ENCODE results near the gene NT5C3B. TPM values are rescaled to one million over a fixed set of nuclear protein-coding genes. Genes with fewer than 3 reads are reported as not detected.
A peak's percentile ranks its signal among the peaks of the same experiment; 100 is the strongest.
"Not testable (repeated sequence)": the region's sequence is repeated elsewhere in the genome, so short reads cannot be mapped to it uniquely, and the experiment has no call there.

The NT5C3B gene
- total RNA-seq, result 40.8 and 44.5 TPM in 2 replicates

GRCh38 chr17:41835800-41836549 is at the start of gene NT5C3B:
Gene NT5C3B, minus strand, starts transcription at chr17:41836232. Its CDS starts 39 bp downstream, at chr17:41836193.
- Mint-ChIP-seq H3K36me3 (ENCODE audit: low read depth) (peaks cover 13% of the 10 kb centered on the region), H3K9me3 (no peaks in the 10 kb centered on the region), H3K27me3 (ENCODE audit: insufficient read depth) (peaks cover 4% of the 10 kb centered on the region), H3K4me3 (peak within 1 kb of the TSS; percentile 87), H3K4me1 (ENCODE audit: low read depth) (peaks cover 11% of the 10 kb centered on the region), H3K27ac (peak within 1 kb of the TSS; percentile 65)
- peak; percentile 53 for DNase-seq (ENCODE audit: low spot score)
- intact Hi-C loops (cut with micrococcal nuclease), result loop anchor here (1.0 kb wide), 1 partner anchor 29 kb away; the partner anchor contains the start of gene KLHL11

DNA sequence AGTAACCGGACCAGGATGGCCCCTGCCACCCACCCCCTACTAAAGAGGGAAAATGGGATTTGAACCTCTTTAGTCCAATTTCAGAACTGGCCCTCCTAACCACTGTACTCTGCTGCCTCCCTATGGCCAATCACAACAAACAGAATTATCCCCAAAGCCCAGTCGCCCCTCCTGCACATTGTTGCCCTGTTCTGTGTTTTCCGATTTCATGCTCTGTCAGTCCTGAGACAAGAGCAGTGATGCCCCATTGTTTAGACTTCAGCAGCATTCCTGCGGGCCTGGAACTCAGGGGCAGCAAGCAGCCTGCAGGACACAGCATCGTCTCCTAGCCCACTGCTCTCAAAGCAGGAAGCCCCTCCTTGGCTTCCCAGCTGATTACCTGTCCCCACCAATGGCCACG is 49.7 kb upstream of the NT5C3B start:
- no peak overlapping the region for H3K4me3 Mint-ChIP-seq
- no peak for DNase-seq (ENCODE audit: low spot score)
- H3K36me3 Mint-ChIP-seq (ENCODE audit: low read depth), result peaks cover 44% of the 10 kb centered on the region
- no peaks in the 10 kb centered on the region for H3K4me1 Mint-ChIP-seq (ENCODE audit: low read depth)
- intact Hi-C loops (cut with micrococcal nuclease), result loop anchor here (1.0 kb wide), 1 partner anchor 147 kb away; no protein-coding TSS in a partner anchor
- no peak overlapping the region for H3K27ac Mint-ChIP-seq
- no peaks in the 10 kb centered on the region for H3K27me3 Mint-ChIP-seq (ENCODE audit: insufficient read depth)
- H3K9me3 Mint-ChIP-seq, result no peaks in the 10 kb centered on the region

- H3K4me1 Mint-ChIP-seq (ENCODE audit: low read depth), result no peaks in the 10 kb centered on the region
- H3K9me3 Mint-ChIP-seq, result no peaks in the 10 kb centered on the region
- intact Hi-C loops (cut with micrococcal nuclease), result no loop called here
- no peak overlapping the region for H3K4me3 Mint-ChIP-seq
- H3K27ac Mint-ChIP-seq, result peak overlapping the region; percentile 31
- H3K36me3 Mint-ChIP-seq (ENCODE audit: low read depth), result peaks cover 53% of the 10 kb centered on the region
- DNase-seq (ENCODE audit: low spot score), result no peak
- no peaks in the 10 kb centered on the region for H3K27me3 Mint-ChIP-seq (ENCODE audit: insufficient read depth)
These were observed 46.7 kb upstream of the NT5C3B start for GRCh38 chr17:41882756-41883155.

GRCh38 chr17:41880130-41880529 is 44.1 kb upstream of the NT5C3B start:
- Mint-ChIP-seq H3K27me3 (ENCODE audit: insufficient read depth) (no peaks in the 10 kb centered on the region), H3K27ac (no peak overlapping the region), H3K9me3 (no peaks in the 10 kb centered on the region), H3K36me3 (ENCODE audit: low read depth) (peaks cover 44% of the 10 kb centered on the region), H3K4me3 (no peak overlapping the region), H3K4me1 (ENCODE audit: low read depth) (no peaks in the 10 kb centered on the region)
- intact Hi-C loops (cut with micrococcal nuclease), result no loop called here
- DNase-seq (ENCODE audit: low spot score), result no peak

- H3K9me3 Mint-ChIP-seq; H3K4me3 Mint-ChIP-seq; intact Hi-C loops (cut with micrococcal nuclease); H3K27me3 Mint-ChIP-seq (ENCODE audit: insufficient read depth); H3K27ac Mint-ChIP-seq; DNase-seq (ENCODE audit: low spot score): not testable (repeated sequence)
- peaks cover 18% of the 10 kb centered on the region for H3K4me1 Mint-ChIP-seq (ENCODE audit: low read depth)
- H3K36me3 Mint-ChIP-seq (ENCODE audit: low read depth), result peaks cover 44% of the 10 kb centered on the region
These were observed 38.2 kb upstream of the NT5C3B start for GRCh38 chr17:41874293-41874670.

DNA sequence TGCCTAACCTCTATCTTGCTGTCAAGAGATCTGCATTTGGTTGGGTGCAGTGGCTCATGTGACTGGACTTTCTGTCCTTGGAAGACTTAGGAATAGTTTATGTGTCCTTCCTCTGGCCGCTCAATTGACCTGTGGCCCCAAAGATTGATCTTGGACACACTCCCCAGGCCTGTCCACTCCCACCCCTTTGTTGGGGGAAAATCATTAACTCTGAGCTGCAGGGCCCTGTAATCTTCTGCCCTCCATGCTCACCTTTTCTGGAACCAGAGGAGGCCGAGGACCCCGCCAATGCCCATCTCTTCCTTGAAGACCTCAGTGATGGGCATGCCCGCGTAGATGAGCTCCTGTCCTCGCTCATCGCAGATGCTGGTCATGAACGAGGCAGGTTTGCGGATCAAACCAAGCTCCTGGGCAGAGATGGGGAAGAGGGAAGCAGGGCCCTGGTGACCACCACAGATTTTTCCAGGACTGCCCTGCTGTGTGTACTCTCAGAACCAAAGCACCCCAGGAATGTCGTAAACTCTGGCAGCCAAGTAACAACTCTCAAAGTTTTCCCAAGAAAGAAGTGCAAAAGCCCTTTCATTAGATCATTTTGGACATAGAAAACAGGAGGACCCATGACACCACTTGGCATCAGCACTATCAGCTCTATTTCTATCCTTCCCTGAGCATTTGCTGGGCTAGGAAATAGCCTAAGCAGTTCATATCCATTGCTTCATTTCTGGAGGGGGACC is 37.7 kb upstream of the NT5C3B start:
- Mint-ChIP-seq H3K4me1 (ENCODE audit: low read depth) (peaks cover 24% of the 10 kb centered on the region), H3K27ac (no peak overlapping the region), H3K36me3 (ENCODE audit: low read depth) (peaks cover 43% of the 10 kb centered on the region), H3K27me3 (ENCODE audit: insufficient read depth) (no peaks in the 10 kb centered on the region), H3K4me3 (no peak overlapping the region), H3K9me3 (no peaks in the 10 kb centered on the region)
- intact Hi-C loops (cut with micrococcal nuclease), result no loop called here
- no peak for DNase-seq (ENCODE audit: low spot score)

DNA sequence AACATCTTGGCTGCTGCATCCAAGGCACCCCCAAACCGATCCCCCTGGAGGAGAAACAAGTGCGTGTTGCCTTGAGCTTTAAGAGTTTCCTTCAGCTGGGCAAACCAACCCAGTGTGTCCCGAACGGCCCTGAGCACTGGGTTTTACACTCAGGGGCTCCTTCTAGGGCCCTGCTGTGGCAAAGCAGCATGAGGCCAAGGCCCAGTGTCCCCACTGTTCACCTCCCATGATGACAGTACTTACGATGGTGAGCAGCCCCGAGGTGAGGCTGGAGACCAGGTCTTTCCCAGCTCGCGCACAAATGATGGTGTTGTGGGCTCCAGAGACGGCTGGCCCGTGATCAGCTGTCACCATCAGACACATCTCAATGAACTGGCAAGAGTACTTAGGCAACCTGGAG is 35.8 kb upstream of the NT5C3B start:
- Mint-ChIP-seq H3K27me3 (ENCODE audit: insufficient read depth) (no peaks in the 10 kb centered on the region), H3K27ac (no peak overlapping the region), H3K9me3 (no peaks in the 10 kb centered on the region), H3K4me3 (no peak overlapping the region), H3K36me3 (ENCODE audit: low read depth) (peaks cover 43% of the 10 kb centered on the region), H3K4me1 (ENCODE audit: low read depth) (peaks cover 29% of the 10 kb centered on the region)
- intact Hi-C loops (cut with micrococcal nuclease), result no loop called here
- no peak for DNase-seq (ENCODE audit: low spot score)

DNA sequence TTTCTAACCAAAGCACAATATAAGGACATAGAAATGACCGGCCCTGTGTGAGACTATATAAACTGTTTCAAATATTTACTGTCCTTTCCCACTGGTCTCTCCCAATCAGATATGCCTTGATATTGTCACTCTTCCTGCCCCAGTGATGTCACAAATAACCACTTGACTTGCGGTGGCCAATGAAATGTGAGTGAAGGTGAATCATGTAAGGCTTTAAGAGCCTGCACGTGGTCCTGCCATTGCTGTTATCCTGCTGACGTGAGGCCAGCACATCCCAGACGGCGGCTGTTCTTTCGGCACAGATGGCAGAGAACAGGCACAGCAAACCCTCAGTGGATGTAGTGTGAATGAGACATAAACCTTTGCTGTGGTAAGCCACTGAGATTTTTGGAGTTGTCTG is 34.6 kb upstream of the NT5C3B start:
- no peak overlapping the region for H3K27ac Mint-ChIP-seq
- peaks cover 30% of the 10 kb centered on the region for H3K4me1 Mint-ChIP-seq (ENCODE audit: low read depth)
- H3K9me3 Mint-ChIP-seq, result no peaks in the 10 kb centered on the region
- H3K27me3 Mint-ChIP-seq (ENCODE audit: insufficient read depth), result no peaks in the 10 kb centered on the region
- no peak overlapping the region for H3K4me3 Mint-ChIP-seq
- H3K36me3 Mint-ChIP-seq (ENCODE audit: low read depth), result peaks cover 40% of the 10 kb centered on the region
- no peak for DNase-seq (ENCODE audit: low spot score)
- intact Hi-C loops (cut with micrococcal nuclease), result no loop called here

DNA sequence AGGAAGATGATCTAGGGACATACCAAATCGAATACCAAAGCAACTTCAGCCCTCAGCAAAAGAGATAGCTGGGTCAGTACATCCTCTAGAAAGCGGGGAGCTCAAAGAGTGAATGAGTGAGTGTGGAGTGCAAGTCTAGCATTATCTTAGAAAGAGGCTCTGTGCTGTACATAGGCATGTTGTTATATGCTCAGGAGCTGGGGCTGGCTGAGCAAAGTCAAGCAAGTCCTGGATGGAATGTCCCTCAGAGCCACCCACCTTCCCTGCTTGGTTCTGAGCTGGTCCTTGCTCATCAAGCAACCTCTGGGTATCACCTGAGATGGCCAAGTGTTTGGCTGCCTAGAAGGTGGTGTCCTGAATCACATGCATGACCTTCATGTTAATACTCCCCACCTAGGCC is 34.1 kb upstream of the NT5C3B start:
- Mint-ChIP-seq H3K4me1 (ENCODE audit: low read depth) (peaks cover 33% of the 10 kb centered on the region), H3K36me3 (ENCODE audit: low read depth) (peaks cover 42% of the 10 kb centered on the region), H3K9me3 (no peaks in the 10 kb centered on the region), H3K27ac (peak overlapping the region; percentile 68), H3K27me3 (ENCODE audit: insufficient read depth) (no peaks in the 10 kb centered on the region), H3K4me3 (no peak overlapping the region)
- intact Hi-C loops (cut with micrococcal nuclease), result no loop called here
- no peak for DNase-seq (ENCODE audit: low spot score)

DNA sequence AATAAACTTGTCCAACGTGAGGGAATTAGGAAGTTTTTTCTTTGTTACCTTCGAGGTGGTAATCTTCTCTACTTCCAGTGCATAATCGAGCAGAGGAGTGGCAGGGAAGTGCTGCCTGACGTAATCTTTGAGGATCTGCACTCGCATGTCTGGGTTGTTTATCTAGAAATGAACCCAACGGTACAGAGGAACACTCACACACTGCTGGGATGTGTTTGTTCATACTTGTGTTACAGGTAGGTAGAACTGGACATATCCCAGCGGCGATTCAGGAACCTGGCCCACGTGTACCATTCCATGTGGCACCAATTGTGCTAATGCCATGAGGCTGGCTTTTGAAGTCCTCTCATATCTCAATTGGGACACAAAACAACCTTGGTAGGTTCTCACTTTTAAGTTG is 33.4 kb upstream of the NT5C3B start:
- no peak for DNase-seq (ENCODE audit: low spot score)
- Mint-ChIP-seq H3K4me3 (no peak overlapping the region), H3K9me3 (no peaks in the 10 kb centered on the region), H3K27ac (peak overlapping the region; percentile 68), H3K36me3 (ENCODE audit: low read depth) (peaks cover 42% of the 10 kb centered on the region), H3K27me3 (ENCODE audit: insufficient read depth) (no peaks in the 10 kb centered on the region), H3K4me1 (ENCODE audit: low read depth) (peaks cover 33% of the 10 kb centered on the region)
- intact Hi-C loops (cut with micrococcal nuclease), result loop anchor here (5.0 to 10.0 kb wide), 2 partner anchors 55 to 182 kb away; partner anchors contain the start of genes EIF1, FKBP10 and P3H4

DNA sequence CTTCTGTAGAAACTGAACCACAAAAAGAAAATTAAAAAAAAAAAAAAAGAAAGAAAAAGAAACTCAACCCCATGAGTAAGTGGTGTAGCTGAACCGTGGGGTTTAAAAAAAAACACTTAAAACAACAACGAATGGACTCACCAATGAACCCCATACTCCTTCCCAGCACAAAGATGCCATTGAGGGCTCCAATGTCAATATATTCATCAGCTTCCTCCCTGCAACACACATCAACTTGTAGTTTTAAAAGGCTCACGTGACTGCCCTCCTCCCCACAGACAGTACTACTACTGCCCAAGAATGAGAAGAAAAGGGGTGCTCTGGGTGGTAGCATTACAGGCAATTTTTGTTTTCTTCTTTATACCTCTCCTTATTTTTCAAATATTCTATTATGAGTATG is 32.5 kb upstream of the NT5C3B start:
- Mint-ChIP-seq H3K27ac (peak overlapping the region; percentile 90), H3K27me3 (ENCODE audit: insufficient read depth) (no peaks in the 10 kb centered on the region), H3K4me1 (ENCODE audit: low read depth) (peaks cover 33% of the 10 kb centered on the region), H3K4me3 (peak overlapping the region; percentile 59), H3K9me3 (no peaks in the 10 kb centered on the region), H3K36me3 (ENCODE audit: low read depth) (peaks cover 40% of the 10 kb centered on the region)
- intact Hi-C loops (cut with micrococcal nuclease), result loop anchor here (5.0 to 10.0 kb wide), 2 partner anchors 54 to 181 kb away; partner anchors contain the start of genes EIF1, FKBP10 and P3H4
- DNase-seq (ENCODE audit: low spot score), result no peak

- peaks cover 25% of the 10 kb centered on the region for H3K36me3 Mint-ChIP-seq (ENCODE audit: low read depth)
- peaks cover 35% of the 10 kb centered on the region for H3K4me1 Mint-ChIP-seq (ENCODE audit: low read depth)
- no peak overlapping the region for H3K4me3 Mint-ChIP-seq
- no peaks in the 10 kb centered on the region for H3K9me3 Mint-ChIP-seq
- no peaks in the 10 kb centered on the region for H3K27me3 Mint-ChIP-seq (ENCODE audit: insufficient read depth)
- intact Hi-C loops (cut with micrococcal nuclease), result loop anchor here (1.0 to 10.0 kb wide), 9 partner anchors 29 to 290 kb away; partner anchors contain the start of genes CNP, EIF1, FKBP10 and JUP
- no peak for DNase-seq (ENCODE audit: low spot score)
- H3K27ac Mint-ChIP-seq, result peak overlapping the region; percentile 83
These were observed 29.5 kb upstream of the NT5C3B start for GRCh38 chr17:41865596-41865893.
